ENCODE data around the gene PTCD2.
A peak's percentile ranks its signal among the peaks of the same experiment; 100 is the strongest.
"Not testable (repeated sequence)": the region's sequence is repeated elsewhere in the genome, so short reads cannot be mapped to it uniquely, and the experiment has no call there.

PTCD2 gene

GRCh38 chr5:72296256-72296655 lies 23.9 kb upstream of the PTCD2 start:
- DNase-seq (ENCODE audit: low read depth): no peak

- DNase-seq (ENCODE audit: low read depth): not testable (repeated sequence)
Observed at GRCh38 chr5:72298136-72298535, 22.0 kb upstream of the PTCD2 start.

GRCh38 chr5:72298711-72299110 lies 21.5 kb upstream of the PTCD2 start:
- DNase-seq (ENCODE audit: low read depth): no peak

- no peak for DNase-seq (ENCODE audit: low read depth)
Observed at GRCh38 chr5:72300590-72301339, 19.4 kb upstream of the PTCD2 start.

- DNase-seq (ENCODE audit: low read depth): no peak
Observed at GRCh38 chr5:72301557-72301956, 18.6 kb upstream of the PTCD2 start.

- peak; percentile 55 for DNase-seq (ENCODE audit: low read depth)
Observed at GRCh38 chr5:72302171-72302570, 18.0 kb upstream of the PTCD2 start.

- DNase-seq (ENCODE audit: low read depth): no peak
Observed at GRCh38 chr5:72305194-72306142, 14.7 kb upstream of the PTCD2 start.

GRCh38 chr5:72307573-72307967 lies 12.6 kb upstream of the PTCD2 start:
- no peak for DNase-seq (ENCODE audit: low read depth)

GRCh38 chr5:72307968-72308852 lies 12.0 kb upstream of the PTCD2 start:
- peak; percentile 98 for DNase-seq (ENCODE audit: low read depth)

GRCh38 chr5:72308853-72309191 lies 11.4 kb upstream of the PTCD2 start:
- DNase-seq (ENCODE audit: low read depth): no peak

- DNase-seq (ENCODE audit: low read depth): no peak
Observed at GRCh38 chr5:72313141-72313540, 7.0 kb upstream of the PTCD2 start.

- peak; percentile 71 for DNase-seq (ENCODE audit: low read depth)
Observed at GRCh38 chr5:72314571-72315172, 5.5 kb upstream of the PTCD2 start.

GRCh38 chr5:72319435-72319975 lies 668 bp upstream of the PTCD2 start:
- DNase-seq (ENCODE audit: low read depth): not testable (repeated sequence)

GRCh38 chr5:72324189-72324825 lies 4.1 kb downstream of the PTCD2 start:
- DNase-seq (ENCODE audit: low read depth): peak; percentile 78

GRCh38 chr5:72325566-72326305 lies 5.6 kb downstream of the PTCD2 start:
- peak; percentile 71 for DNase-seq (ENCODE audit: low read depth)

GRCh38 chr5:72326306-72326649 lies 6.1 kb downstream of the PTCD2 start:
- DNase-seq (ENCODE audit: low read depth): no peak

- DNase-seq (ENCODE audit: low read depth): no peak
Observed at GRCh38 chr5:72328172-72328571, 8.0 kb downstream of the PTCD2 start.

GRCh38 chr5:72330712-72331111 lies 10.5 kb downstream of the PTCD2 start:
- DNase-seq (ENCODE audit: low read depth): no peak

- no peak for DNase-seq (ENCODE audit: low read depth)
Observed at GRCh38 chr5:72337159-72337558, 17.0 kb downstream of the PTCD2 start.

- no peak for DNase-seq (ENCODE audit: low read depth)
Observed at GRCh38 chr5:72338689-72339209, 18.6 kb downstream of the PTCD2 start.
